Parathyroid adenoma (tissue), 2 donors: ENCODE measurements around the gene SLC39A10.
"Not testable (repeated sequence)": the region's sequence is repeated elsewhere in the genome, so short reads cannot be mapped to it uniquely, and the experiment has no call there.

Source experiments
- H2AFZ ChIP-seq: fragments of 300-600 bp; sonication (generic); one replicate; pipeline ENCODE4 v1.7.0; 2017; ENCODE audit warnings: antibody characterized with exemption, mild to moderate bottlenecking
- H3K27ac ChIP-seq: fragments of 300-600 bp; sonication (generic); one replicate; pipeline ENCODE4 v1.7.0; 2017
- H3K27me3 ChIP-seq: fragments of 300-600 bp; sonication (generic); one replicate; pipeline ENCODE4 v1.7.0; 2017; ENCODE audit warnings: low read length; ENCODE audit not compliant: control insufficient read depth, insufficient read depth
- H3K36me3 ChIP-seq: fragments of 300-600 bp; sonication (generic); one replicate; pipeline ENCODE4 v1.7.0; 2017; ENCODE audit warnings: low read length; ENCODE audit not compliant: control insufficient read depth, insufficient read depth
- H3K4me1 ChIP-seq: fragments of 300-600 bp; sonication (generic); one replicate; pipeline ENCODE4 v1.7.0; 2017; ENCODE audit warnings: control low read depth
- H3K4me2 ChIP-seq: fragments of 300-600 bp; sonication (generic); one replicate; pipeline ENCODE4 v1.7.0; 2017; ENCODE audit warnings: low read length
- H3K4me3 ChIP-seq: fragments of 300-600 bp; sonication (generic); one replicate; pipeline ENCODE4 v1.7.0; 2017; ENCODE audit warnings: low read depth, low read length
- H3K79me2 ChIP-seq: fragments of 300-600 bp; sonication (generic); one replicate; pipeline ENCODE4 v1.7.0; 2017; ENCODE audit warnings: control low read depth
- H3K9ac ChIP-seq: fragments of 300-600 bp; sonication (generic); one replicate; pipeline ENCODE4 v1.7.0; 2017; ENCODE audit warnings: mild to moderate bottlenecking
- H3K9me3 ChIP-seq: fragments of 300-600 bp; sonication (generic); one replicate; pipeline ENCODE4 v1.7.0; 2017; ENCODE audit warnings: low read length; ENCODE audit not compliant: control insufficient read depth
- TF ChIP-seq, protein P1 (sequence below): fragments of 300-600 bp; sonication (generic); IDR thresholded peaks from one replicate; pipeline ENCODE4 v1.7.0; 2017; ENCODE audit warnings: antibody characterized with exemption, mild to moderate bottlenecking
- donor health status: primary hyperparathyroidism.

Gene SLC39A10

DNA sequence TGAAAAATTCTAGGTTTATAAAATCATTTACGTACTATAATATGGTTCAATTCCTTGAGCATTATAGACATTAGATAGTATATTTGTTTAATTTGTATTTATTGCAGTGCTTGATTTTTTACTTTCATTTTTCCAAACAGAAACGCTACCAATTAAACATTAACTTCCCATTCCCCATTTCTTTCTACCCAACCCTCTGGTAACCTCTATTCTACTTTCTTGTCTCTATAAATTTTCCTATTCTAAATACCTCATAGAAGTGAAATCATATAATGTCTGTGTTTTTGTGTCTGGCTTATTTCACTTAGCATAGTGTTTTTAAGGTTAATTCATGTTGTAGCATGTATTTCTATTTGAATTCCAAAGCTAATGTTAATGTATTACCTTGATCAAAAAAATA lies 11.6 kb upstream of the SLC39A10 start:
- no peak overlapping the region for H3K4me3 ChIP-seq
- H3K9ac ChIP-seq, result no peak overlapping the region
- TF ChIP-seq, protein P1, sequence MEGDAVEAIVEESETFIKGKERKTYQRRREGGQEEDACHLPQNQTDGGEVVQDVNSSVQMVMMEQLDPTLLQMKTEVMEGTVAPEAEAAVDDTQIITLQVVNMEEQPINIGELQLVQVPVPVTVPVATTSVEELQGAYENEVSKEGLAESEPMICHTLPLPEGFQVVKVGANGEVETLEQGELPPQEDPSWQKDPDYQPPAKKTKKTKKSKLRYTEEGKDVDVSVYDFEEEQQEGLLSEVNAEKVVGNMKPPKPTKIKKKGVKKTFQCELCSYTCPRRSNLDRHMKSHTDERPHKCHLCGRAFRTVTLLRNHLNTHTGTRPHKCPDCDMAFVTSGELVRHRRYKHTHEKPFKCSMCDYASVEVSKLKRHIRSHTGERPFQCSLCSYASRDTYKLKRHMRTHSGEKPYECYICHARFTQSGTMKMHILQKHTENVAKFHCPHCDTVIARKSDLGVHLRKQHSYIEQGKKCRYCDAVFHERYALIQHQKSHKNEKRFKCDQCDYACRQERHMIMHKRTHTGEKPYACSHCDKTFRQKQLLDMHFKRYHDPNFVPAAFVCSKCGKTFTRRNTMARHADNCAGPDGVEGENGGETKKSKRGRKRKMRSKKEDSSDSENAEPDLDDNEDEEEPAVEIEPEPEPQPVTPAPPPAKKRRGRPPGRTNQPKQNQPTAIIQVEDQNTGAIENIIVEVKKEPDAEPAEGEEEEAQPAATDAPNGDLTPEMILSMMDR, result no peak
- H3K4me2 ChIP-seq, result no peak overlapping the region
- no peak overlapping the region for H2AFZ ChIP-seq
- no peaks in the 10 kb centered on the region for H3K79me2 ChIP-seq
- H3K36me3 ChIP-seq, result no peaks in the 10 kb centered on the region
- no peak overlapping the region for H3K27ac ChIP-seq
- no peaks in the 10 kb centered on the region for H3K27me3 ChIP-seq
- no peaks in the 10 kb centered on the region for H3K9me3 ChIP-seq
- H3K4me1 ChIP-seq, result no peaks in the 10 kb centered on the region

DNA sequence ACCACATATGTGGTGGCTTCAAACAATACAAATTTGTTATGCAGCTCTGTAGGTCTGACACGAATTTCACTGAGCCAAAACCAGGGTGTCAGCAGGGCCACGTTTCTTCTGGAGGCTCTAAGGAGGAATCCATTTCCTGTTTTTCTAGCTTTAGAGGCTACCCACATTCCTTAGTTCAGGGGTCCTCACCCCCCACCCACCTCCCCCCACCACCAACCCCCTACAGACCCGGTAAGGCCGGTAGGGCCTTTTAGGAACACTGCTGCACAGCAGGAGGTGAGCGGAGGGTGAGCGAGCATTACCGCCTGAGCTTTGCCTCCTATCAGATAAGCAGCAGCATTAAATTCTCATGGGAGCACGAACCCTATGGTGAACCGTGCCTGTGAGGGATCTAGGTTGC lies 10.6 kb upstream of the SLC39A10 start:
- Histone ChIP-seq H3K4me2 (no peak overlapping the region), H3K79me2 (no peaks in the 10 kb centered on the region), H3K9me3 (no peaks in the 10 kb centered on the region), H3K9ac (no peak overlapping the region), H3K4me3 (no peak overlapping the region), H2AFZ (no peak overlapping the region), H3K4me1 (no peaks in the 10 kb centered on the region), H3K27me3 (no peaks in the 10 kb centered on the region), H3K27ac (no peak overlapping the region), H3K36me3 (no peaks in the 10 kb centered on the region)
- TF ChIP-seq, protein P1, result no peak

DNA sequence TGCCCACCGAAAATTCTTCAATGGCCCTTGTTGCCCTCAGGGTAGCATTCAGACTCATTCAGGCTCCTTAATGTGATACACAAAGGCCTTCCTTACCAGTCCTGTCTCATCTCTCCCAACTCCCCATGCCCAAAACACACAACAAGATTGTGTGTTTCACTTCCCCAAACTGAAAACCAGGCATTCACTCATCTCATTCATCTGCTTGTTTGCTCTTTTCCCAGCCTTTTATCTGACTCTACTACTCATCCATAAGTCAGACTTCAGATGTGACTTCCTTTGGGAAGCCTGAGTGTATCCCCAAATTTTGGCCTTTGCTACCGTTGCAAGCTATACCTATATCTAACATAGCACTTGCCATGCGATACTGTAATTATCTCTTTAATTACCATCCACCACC lies 9.7 kb upstream of the SLC39A10 start:
- no peak overlapping the region for H2AFZ ChIP-seq
- TF ChIP-seq, protein P1, result no peak
- H3K9me3 ChIP-seq, result no peaks in the 10 kb centered on the region
- H3K36me3 ChIP-seq, result no peaks in the 10 kb centered on the region
- H3K4me3 ChIP-seq, result no peak overlapping the region
- no peak overlapping the region for H3K27ac ChIP-seq
- H3K4me1 ChIP-seq, result no peaks in the 10 kb centered on the region
- no peaks in the 10 kb centered on the region for H3K27me3 ChIP-seq
- H3K4me2 ChIP-seq, result no peak overlapping the region
- no peaks in the 10 kb centered on the region for H3K79me2 ChIP-seq
- no peak overlapping the region for H3K9ac ChIP-seq

DNA sequence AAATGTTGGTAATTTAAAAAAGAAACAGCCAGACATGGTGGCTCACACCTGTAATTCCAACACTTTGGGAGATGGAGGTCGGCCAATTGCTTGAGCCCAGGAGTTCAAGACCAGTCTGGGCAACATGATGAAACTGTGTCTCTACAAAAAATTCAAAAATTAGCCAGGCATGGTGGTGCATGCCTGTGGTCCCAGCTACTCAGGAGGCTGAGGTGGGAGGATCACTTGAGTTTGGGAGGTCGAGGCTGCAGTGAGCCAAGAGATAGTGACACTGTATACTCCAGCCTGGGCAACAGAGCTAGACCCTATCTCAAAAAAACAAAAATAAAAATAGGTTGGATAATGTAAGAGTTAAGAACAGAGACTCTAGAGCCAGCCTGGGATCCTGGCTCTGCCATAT lies 8.7 kb upstream of the SLC39A10 start:
- not testable (repeated sequence) for H3K9ac ChIP-seq, H3K27ac ChIP-seq, H3K36me3 ChIP-seq, H3K79me2 ChIP-seq, H3K4me2 ChIP-seq, H2AFZ ChIP-seq, H3K27me3 ChIP-seq, H3K4me3 ChIP-seq, H3K4me1 ChIP-seq, H3K9me3 ChIP-seq

DNA sequence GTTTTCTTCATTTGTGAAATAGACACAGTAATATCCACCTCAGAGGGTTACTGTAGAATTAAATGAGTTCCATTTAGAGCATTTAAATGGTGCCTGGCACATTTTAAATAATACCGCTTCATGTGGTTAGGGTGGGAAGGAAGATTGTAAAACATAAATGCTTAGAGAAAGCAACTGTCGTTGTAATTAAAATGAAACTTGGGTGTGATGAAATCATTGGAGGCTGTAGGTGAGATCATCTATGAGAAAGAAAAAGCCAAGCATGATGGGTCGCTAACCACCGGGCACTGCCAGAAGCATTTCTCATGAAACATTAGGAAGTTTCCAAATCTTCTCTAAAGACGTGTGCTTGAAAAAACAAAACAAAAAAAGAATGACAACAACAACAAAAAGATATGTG lies 8.2 kb upstream of the SLC39A10 start:
- no peak overlapping the region for H3K27ac ChIP-seq
- no peaks in the 10 kb centered on the region for H3K79me2 ChIP-seq
- TF ChIP-seq, protein P1, result no peak
- no peak overlapping the region for H3K4me2 ChIP-seq
- no peaks in the 10 kb centered on the region for H3K9me3 ChIP-seq
- no peak overlapping the region for H3K4me3 ChIP-seq
- H2AFZ ChIP-seq, result no peak overlapping the region
- no peak overlapping the region for H3K9ac ChIP-seq
- H3K27me3 ChIP-seq, result no peaks in the 10 kb centered on the region
- H3K36me3 ChIP-seq, result no peaks in the 10 kb centered on the region
- no peaks in the 10 kb centered on the region for H3K4me1 ChIP-seq
